Measurements from ENCODE around the gene ESPL1.
A peak's percentile ranks its signal among the peaks of the same experiment; 100 is the strongest.

ESPL1 gene

GRCh38 chr12:53267999-53268629 lies at the start of gene ESPL1:
Gene ESPL1 (plus strand): TSS chr12:53268299. CDS start chr12:53268767, 468 bp downstream.
- peak; percentile 93 for DNase-seq (ENCODE audit: low spot score)
- FAIRE-seq = no peak

GRCh38 chr12:53218551-53219291 lies 49.4 kb upstream of the ESPL1 start:
- DNase-seq (ENCODE audit: low spot score) = no peak

GRCh38 chr12:53219292-53219955 lies 48.7 kb upstream of the ESPL1 start:
- DNase-seq (ENCODE audit: low spot score) (no peak), FAIRE-seq (no peak)

More at GRCh38 chr12:53218551-53219291, 49.4 kb upstream of the ESPL1 start:
- no peak for FAIRE-seq

GRCh38 chr12:53219956-53220693 lies 48.0 kb upstream of the ESPL1 start:
- peak; percentile 42 for DNase-seq (ENCODE audit: low spot score)

GRCh38 chr12:53220694-53221202 lies 47.4 kb upstream of the ESPL1 start:
- FAIRE-seq = no peak
- peak; percentile 97 for DNase-seq (ENCODE audit: low spot score)

More at GRCh38 chr12:53219956-53220693, 48.0 kb upstream of the ESPL1 start:
- no peak for FAIRE-seq

- no peak for FAIRE-seq
- peak; percentile 78 for DNase-seq (ENCODE audit: low spot score)
Observed at GRCh38 chr12:53221203-53222080, 46.7 kb upstream of the ESPL1 start.

GRCh38 chr12:53222170-53222721 lies 45.9 kb upstream of the ESPL1 start:
- DNase-seq (ENCODE audit: low spot score) (no peak), FAIRE-seq (no peak)

GRCh38 chr12:53222806-53223261 lies 45.3 kb upstream of the ESPL1 start:
- FAIRE-seq (no peak), DNase-seq (ENCODE audit: low spot score) (no peak)

- FAIRE-seq = no peak
- DNase-seq (ENCODE audit: low spot score) = peak; percentile 64
Observed at GRCh38 chr12:53223389-53224060, 44.6 kb upstream of the ESPL1 start.

GRCh38 chr12:53224061-53224896 lies 43.8 kb upstream of the ESPL1 start:
- DNase-seq (ENCODE audit: low spot score) (peak; percentile 52), FAIRE-seq (no peak)

- FAIRE-seq = no peak
- no peak for DNase-seq (ENCODE audit: low spot score)
Observed at GRCh38 chr12:53224897-53225634, 43.0 kb upstream of the ESPL1 start.

- FAIRE-seq (no peak), DNase-seq (ENCODE audit: low spot score) (no peak)
Observed at GRCh38 chr12:53225635-53226424, 42.3 kb upstream of the ESPL1 start.

GRCh38 chr12:53226815-53227214 lies 41.3 kb upstream of the ESPL1 start:
- FAIRE-seq = no peak
- no peak for DNase-seq (ENCODE audit: low spot score)

- DNase-seq (ENCODE audit: low spot score) (no peak), FAIRE-seq (no peak)
Observed at GRCh38 chr12:53227341-53227740, 40.8 kb upstream of the ESPL1 start.

- DNase-seq (ENCODE audit: low spot score) = no peak
Observed at GRCh38 chr12:53227836-53228235, 40.3 kb upstream of the ESPL1 start.

GRCh38 chr12:53229454-53229853 lies 38.6 kb upstream of the ESPL1 start:
- DNase-seq (ENCODE audit: low spot score) (no peak), FAIRE-seq (no peak)

More at GRCh38 chr12:53227836-53228235, 40.3 kb upstream of the ESPL1 start:
- no peak for FAIRE-seq

All from urothelium cell line (cell line).